Cardiac muscle cell (in vitro differentiated cells and primary cell): ENCODE measurements around the gene TJP2. TPM values are rescaled to one million over a fixed set of nuclear protein-coding genes. Genes with fewer than 3 reads are reported as not detected.

ENCODE experiments used
- DNase-seq, 2 donors: peaks; one replicate each; pipeline versions ENCODE4 v3.0.0 to v3.0.0-alpha.2; 2010 to 2017; ENCODE audit warnings: low read depth in 1 of 2, low spot score in 1 of 2
- H3K27ac ChIP-seq: fragments of 200-600 bp; sonication (generic); 2 replicates; pipeline ENCODE4 v1.5.1; 2016
- H3K27me3 ChIP-seq: fragments of 200-600 bp; sonication (generic); 2 replicates; pipeline ENCODE4 v1.6.0; 2016; ENCODE audit warnings: control low read depth
- H3K36me3 ChIP-seq: fragments of 200-600 bp; sonication (generic); 2 replicates; pipeline ENCODE4 v1.5.1; 2016; ENCODE audit warnings: control low read depth
- H3K4me1 ChIP-seq: fragments of 200-600 bp; sonication (generic); 2 replicates; pipeline ENCODE4 v1.8.1; 2017; ENCODE audit warnings: low read depth, mild to moderate bottlenecking, mixed run types
- H3K4me3 ChIP-seq: fragments of 200-600 bp; sonication (generic); 2 replicates; pipeline ENCODE4 v1.5.1; 2016; ENCODE audit warnings: mild to moderate bottlenecking
- H3K9me3 ChIP-seq: fragments of 200-600 bp; sonication (generic); 2 replicates; pipeline ENCODE4 v1.5.1; 2017; ENCODE audit warnings: low read depth, mild to moderate bottlenecking, control low read depth
- polyA plus RNA-seq: library from polyadenylated mRNA; unstranded; fragments of >200 nt; fragmentation: Nextera tagmentation; extraction: Ambion mirVana; gene quantifications from 2 replicates; pipeline ENCODE4 v1.2.1, GENCODE V29; 2016
- total RNA-seq: library from RNA; depleted of rRNA; stranded (reverse); fragments of >200 nt; gene quantifications from 2 replicates; pipeline ENCODE4 v1.2.3, GENCODE V29; 2016
- TF ChIP-seq, protein P1 (sequence below): IDR thresholded peaks from 2 replicates; pipeline ENCODE4 v1.5.1; 2012; ENCODE audit warnings: low read depth, mild to moderate bottlenecking, low read length

Gene TJP2
- total and polyA plus RNA-seq, 2 experiments from 2014 or later: 69.3 to 102 TPM

DNA sequence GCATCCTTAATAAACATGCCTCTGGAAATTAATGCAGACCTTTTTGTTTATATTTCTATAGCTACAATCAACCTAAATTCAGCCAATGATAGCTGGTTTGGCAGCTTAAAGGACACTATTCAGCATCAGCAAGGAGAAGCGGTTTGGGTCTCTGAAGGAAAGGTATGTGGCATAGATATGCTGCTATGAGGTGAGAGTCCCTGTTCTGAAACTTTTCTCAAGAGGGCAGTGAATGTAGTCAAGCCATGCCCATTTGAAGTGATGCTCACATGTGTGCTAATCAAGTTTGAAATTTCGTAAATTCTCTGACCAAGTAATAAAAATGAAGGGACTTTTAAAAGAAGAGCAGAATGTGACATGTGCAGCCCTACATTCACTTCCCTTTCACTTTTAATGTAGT, 72.6 kb downstream of the TJP2 start:
- Histone ChIP-seq H3K4me3 (no peak overlapping the region), H3K27me3 (no peaks in the 10 kb centered on the region), H3K27ac (no peak overlapping the region), H3K4me1 (no peaks in the 10 kb centered on the region), H3K9me3 (no peaks in the 10 kb centered on the region), H3K36me3 (peaks cover 41% of the 10 kb centered on the region)
- TF ChIP-seq, protein P1, sequence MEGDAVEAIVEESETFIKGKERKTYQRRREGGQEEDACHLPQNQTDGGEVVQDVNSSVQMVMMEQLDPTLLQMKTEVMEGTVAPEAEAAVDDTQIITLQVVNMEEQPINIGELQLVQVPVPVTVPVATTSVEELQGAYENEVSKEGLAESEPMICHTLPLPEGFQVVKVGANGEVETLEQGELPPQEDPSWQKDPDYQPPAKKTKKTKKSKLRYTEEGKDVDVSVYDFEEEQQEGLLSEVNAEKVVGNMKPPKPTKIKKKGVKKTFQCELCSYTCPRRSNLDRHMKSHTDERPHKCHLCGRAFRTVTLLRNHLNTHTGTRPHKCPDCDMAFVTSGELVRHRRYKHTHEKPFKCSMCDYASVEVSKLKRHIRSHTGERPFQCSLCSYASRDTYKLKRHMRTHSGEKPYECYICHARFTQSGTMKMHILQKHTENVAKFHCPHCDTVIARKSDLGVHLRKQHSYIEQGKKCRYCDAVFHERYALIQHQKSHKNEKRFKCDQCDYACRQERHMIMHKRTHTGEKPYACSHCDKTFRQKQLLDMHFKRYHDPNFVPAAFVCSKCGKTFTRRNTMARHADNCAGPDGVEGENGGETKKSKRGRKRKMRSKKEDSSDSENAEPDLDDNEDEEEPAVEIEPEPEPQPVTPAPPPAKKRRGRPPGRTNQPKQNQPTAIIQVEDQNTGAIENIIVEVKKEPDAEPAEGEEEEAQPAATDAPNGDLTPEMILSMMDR: no peak
- no peak for DNase-seq

DNA sequence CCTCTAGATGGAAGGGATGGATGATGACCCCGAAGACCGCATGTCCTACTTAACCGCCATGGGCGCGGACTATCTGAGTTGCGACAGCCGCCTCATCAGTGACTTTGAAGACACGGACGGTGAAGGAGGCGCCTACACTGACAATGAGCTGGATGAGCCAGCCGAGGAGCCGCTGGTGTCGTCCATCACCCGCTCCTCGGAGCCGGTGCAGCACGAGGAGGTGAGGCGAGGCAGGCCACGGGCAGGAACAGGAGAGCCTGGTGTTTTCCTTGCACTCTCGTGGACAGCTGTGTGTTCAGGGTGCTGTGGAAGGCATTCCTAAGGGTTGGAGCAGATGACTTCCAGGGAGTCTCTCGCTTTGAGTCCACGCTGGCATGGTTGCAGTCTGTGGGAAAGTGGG, 73.9 kb downstream of the TJP2 start:
- TF ChIP-seq, protein P1: no peak
- Histone ChIP-seq H3K27ac (no peak overlapping the region), H3K4me3 (no peak overlapping the region), H3K9me3 (no peaks in the 10 kb centered on the region), H3K36me3 (peaks cover 51% of the 10 kb centered on the region), H3K27me3 (no peaks in the 10 kb centered on the region), H3K4me1 (no peaks in the 10 kb centered on the region)
- DNase-seq: no peak

DNA sequence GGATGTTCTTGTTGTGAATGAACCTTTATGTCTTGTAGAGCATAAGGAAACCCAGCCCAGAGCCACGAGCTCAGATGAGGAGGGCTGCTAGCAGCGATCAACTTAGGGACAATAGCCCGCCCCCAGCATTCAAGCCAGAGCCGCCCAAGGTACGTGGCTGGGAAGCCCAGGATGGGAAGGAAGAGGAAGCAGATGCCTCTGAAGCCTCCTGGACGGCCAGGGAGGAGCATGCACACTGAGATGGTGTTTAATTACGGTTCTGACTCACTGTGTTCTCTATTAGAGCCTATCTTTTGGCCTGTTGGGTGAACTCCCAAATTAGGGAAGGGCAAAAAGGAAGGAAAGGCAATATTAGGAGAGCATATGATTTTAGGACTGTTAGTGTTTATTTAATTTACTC, 75.3 kb downstream of the TJP2 start:
- TF ChIP-seq, protein P1: no peak
- Histone ChIP-seq H3K27ac (no peak overlapping the region), H3K36me3 (peaks cover 61% of the 10 kb centered on the region), H3K4me3 (no peak overlapping the region), H3K4me1 (no peaks in the 10 kb centered on the region), H3K9me3 (no peaks in the 10 kb centered on the region), H3K27me3 (no peaks in the 10 kb centered on the region)
- no peak for DNase-seq

DNA sequence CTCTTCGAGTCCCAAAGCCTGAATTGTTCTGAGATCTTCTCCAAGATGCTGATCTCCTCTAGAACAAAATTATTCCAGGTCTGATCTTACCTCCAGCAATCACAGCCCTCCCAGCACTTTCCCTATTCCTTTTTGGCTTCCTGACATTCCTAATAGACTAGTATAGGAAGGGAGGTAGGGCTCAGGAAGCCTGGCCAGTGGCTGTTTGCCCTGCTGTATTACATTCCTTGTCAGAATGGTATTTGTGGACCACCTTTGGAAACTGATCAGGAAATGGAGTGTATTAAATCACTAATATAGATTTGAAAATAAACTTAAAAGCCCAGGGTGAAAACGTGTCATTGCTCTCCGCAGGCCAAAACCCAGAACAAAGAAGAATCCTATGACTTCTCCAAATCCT, 76.6 kb downstream of the TJP2 start:
- H3K27me3 ChIP-seq: no peaks in the 10 kb centered on the region
- H3K4me1 ChIP-seq: no peaks in the 10 kb centered on the region
- peak overlapping the region; percentile 44 for H3K27ac ChIP-seq
- no peak overlapping the region for H3K4me3 ChIP-seq
- no peaks in the 10 kb centered on the region for H3K9me3 ChIP-seq
- DNase-seq: no peak
- peaks cover 69% of the 10 kb centered on the region for H3K36me3 ChIP-seq
- TF ChIP-seq, protein P1: no peak

DNA sequence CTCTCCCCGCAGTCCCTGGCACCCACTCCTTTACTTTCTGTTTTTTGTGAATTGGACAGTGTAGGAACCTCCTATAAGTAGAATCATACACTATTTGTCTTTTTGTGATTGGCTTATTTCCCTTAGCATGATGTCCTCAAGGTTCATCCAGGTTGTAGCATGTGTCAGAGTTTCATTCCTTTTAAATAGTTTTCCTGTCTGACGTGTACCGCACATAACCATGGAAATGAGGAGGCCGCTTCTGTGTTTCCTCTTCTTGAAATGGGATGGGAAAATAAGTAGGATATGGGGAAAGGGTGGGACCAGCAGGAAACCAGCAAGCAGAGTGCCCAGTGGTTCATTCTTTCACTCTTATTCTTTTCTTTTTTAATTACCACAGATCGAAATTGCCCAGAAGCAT, 78.4 kb downstream of the TJP2 start:
- Histone ChIP-seq H3K27ac (no peak overlapping the region), H3K27me3 (no peaks in the 10 kb centered on the region), H3K4me1 (no peaks in the 10 kb centered on the region), H3K36me3 (peaks cover 60% of the 10 kb centered on the region), H3K4me3 (no peak overlapping the region), H3K9me3 (no peaks in the 10 kb centered on the region)
- TF ChIP-seq, protein P1: no peak
- no peak for DNase-seq

DNA sequence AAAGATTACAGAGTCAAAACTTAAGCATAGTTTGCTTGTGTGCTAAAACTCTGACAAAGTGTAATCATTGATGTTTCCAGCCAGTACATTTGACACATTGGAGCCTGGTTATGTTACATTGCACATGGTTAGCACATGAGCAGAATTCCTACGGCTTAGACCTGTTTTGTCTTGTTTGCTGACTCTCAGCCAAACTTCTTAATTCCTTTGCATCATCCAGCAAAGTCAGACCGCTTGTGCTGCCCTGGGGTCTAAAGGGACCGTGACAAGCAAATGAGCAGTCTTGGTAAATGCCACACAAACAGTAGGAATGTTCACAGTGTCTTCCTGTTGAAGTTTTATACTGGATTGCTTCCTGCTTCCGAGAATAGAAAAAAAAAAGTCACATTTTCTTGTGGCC, 79.0 kb downstream of the TJP2 start:
- Histone ChIP-seq H3K36me3 (peaks cover 57% of the 10 kb centered on the region), H3K27me3 (no peaks in the 10 kb centered on the region), H3K27ac (no peak overlapping the region), H3K4me3 (no peak overlapping the region), H3K4me1 (no peaks in the 10 kb centered on the region), H3K9me3 (no peaks in the 10 kb centered on the region)
- TF ChIP-seq, protein P1: no peak
- DNase-seq: no peak
